GM12875 (cell line): ENCODE data around the gene SPRED2.

ENCODE experiments used
- H3K4me3 ChIP-seq: one replicate; pipeline ENCODE4 v1.5.1; 2011; ENCODE audit warnings: low read depth, low read length, control low read depth
- CTCF ChIP-seq: IDR thresholded peaks from 2 replicates; pipeline ENCODE4 v1.5.1; 2011; ENCODE audit warnings: low read depth, mild to moderate bottlenecking, control low read depth, inconsistent platforms, low read length, moderate library complexity, borderline replicate concordance; ENCODE audit not compliant: insufficient read depth

The SPRED2 gene

GRCh38 chr2:65281627-65282351 lies 150.6 kb downstream of the SPRED2 start:
- no peak overlapping the region for H3K4me3 ChIP-seq
- TF ChIP-seq CTCF: no peak

GRCh38 chr2:65279756-65280155 lies 152.6 kb downstream of the SPRED2 start:
- no peak for TF ChIP-seq CTCF
- H3K4me3 ChIP-seq: no peak overlapping the region

- H3K4me3 ChIP-seq: no peak overlapping the region
- no peak for TF ChIP-seq CTCF
Measured at GRCh38 chr2:65278531-65278981, 153.8 kb downstream of the SPRED2 start.

GRCh38 chr2:65277791-65278483 lies 154.5 kb downstream of the SPRED2 start:
- TF ChIP-seq CTCF: no peak; the same call in 1 of the 2 replicates
- H3K4me3 ChIP-seq: no peak overlapping the region

GRCh38 chr2:65277118-65277517 lies 155.3 kb downstream of the SPRED2 start:
- TF ChIP-seq CTCF: no peak
- H3K4me3 ChIP-seq: no peak overlapping the region

- H3K4me3 ChIP-seq: no peak overlapping the region
- no peak for TF ChIP-seq CTCF
Measured at GRCh38 chr2:65276609-65277008, 155.8 kb downstream of the SPRED2 start.
